NCI-H2107 (cell line): ENCODE data around the gene SHLD2.
"Not testable (repeated sequence)": the region's sequence is repeated elsewhere in the genome, so short reads cannot be mapped to it uniquely, and the experiment has no call there.

ENCODE experiments used
- DNase-seq: peaks from one replicate; lab custom pipeline; 2025; lab: John Stamatoyannopoulos, UW

Gene SHLD2

GRCh38 chr10:87145598-87145997 lies 50.6 kb downstream of the SHLD2 start:
- not testable (repeated sequence) for DNase-seq

- not testable (repeated sequence) for DNase-seq
Measured at GRCh38 chr10:87149020-87149609, 54.1 kb downstream of the SHLD2 start.

DNA sequence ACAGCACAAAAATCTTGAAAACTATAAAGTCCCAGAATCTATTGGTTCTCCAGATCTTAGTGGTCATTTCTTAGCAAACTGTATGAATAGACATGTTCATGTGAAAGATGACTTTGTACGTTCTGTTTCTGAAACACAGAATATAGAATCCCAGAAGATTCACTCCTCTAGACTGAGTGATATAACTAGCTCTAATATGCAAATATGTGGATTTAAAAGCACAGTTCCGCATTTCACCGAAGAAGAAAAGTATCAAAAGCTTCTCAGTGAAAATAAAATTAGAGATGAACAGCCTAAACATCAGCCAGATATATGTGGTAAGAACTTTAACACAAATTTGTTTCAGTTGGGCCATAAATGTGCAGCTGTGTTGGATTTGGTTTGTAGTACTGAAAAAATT lies 56.5 kb downstream of the SHLD2 start:
- not testable (repeated sequence) for DNase-seq

DNA sequence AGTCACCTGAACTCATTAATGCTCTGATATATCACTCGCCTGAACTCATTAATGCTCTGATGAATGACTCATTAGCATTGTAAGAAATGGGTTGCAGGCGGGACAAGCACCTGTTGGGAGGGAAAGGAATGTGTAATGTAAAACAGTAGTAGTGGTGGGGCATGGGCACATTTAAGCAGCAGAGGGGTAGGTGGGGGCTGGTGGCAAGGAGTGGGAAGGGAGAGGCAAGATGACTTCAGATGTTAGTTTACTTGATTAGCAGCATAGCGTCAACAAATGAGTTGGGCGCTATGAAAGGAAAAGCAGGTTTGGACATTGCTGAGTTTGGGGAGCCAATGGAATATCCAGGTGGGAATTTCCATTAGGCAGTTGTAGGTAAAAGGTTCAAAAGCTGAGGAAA lies 61.8 kb downstream of the SHLD2 start:
- not testable (repeated sequence) for DNase-seq

DNA sequence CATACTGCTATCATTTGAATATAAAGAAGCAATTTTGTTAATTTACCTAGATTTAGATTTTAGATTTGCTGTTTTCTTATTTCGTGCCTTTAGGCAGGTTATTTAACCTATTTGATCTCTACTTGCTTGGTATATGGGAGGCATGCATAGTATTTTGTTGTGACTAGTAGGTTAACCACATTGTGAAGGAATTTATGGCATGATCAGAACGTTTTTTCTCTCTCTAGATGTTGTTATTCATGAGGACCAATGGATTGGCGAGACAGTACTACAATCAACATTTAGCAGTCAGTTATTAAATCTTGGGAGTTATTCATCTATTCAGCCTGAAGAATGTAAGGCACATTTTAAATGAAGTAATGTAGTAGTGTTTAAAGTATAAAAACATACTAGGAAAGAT lies 62.8 kb downstream of the SHLD2 start:
- not testable (repeated sequence) for DNase-seq

DNA sequence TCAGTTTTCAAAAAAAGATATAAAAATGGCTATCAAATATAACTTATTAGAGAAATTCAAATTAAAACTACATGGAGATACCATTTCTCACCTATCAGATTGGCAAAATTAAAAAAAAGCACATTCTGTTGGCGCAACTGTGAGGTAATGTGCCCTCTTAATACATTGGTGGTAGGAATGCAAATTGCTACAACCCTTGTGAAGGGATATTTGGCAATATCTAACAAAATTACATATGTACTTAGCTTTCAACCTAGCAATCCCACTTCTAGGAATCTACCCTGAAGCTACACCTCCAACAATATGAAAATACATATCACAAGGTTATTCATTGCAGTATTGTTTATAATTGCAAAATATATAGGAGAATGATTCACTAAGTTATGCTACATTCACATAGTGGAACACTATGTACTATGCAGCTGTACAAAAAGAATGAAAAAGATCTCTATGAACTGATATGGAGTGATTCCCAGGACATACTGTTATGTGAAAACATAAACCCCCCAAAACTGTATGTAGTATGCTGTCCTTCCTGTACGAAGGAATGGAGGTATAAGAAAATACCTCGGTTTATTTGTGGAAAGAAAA lies 67.8 kb downstream of the SHLD2 start:
- DNase-seq: not testable (repeated sequence)

DNA sequence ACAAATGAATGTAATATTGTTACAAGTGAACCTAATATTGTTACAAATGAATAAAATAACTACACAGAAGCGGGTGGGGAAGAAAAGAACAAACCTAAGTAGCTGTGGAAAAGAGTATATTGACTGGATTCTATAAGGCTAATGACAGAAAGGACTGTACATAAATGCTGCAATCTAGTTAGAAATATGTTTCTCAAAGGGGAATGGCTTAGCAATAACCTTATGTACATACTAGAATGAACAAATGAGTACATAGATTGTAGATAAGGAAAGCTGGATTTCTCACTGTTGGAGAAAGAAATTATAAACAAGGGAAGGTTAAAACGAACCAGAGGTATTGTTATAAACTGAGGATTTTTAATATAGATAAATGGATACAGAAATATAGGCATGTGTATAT lies 68.4 kb downstream of the SHLD2 start:
- DNase-seq: not testable (repeated sequence)

DNA sequence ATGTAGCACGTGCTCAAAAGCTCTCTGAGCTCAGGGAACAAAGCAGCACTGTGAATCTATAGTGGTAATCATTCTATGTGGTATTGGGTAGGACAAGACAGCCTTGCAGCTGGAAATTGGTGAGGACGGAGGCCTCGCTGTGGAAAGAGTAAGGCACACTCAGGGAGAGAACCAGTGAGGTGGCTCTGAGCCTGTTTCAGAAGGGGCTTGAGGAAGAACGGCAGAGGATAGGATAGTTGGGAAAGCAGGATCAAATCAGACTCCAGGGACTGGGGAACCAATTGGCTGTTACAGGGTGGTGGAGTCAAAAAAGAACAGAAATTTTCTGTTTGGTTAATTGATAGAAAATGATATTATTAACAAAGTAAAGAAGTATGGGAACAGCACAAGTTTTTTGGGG lies 74.9 kb downstream of the SHLD2 start:
- DNase-seq: not testable (repeated sequence)

DNA sequence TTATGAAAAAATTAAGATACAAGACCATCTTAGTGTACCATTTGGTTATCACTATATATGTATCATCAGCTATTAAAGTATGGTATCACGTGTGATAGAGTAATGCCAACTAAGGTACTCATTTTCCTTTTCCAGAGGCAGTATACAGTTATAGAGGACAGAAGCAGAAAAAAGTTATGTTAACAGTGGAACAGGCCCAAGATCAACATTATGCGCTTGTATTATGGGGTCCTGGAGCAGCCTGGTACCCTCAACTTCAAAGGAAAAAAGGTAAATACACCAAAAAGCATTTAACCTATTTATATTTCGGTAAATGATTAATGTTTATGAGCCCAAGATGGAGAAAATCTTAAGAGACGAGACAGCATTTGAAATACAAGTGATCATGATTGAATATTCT lies 75.7 kb downstream of the SHLD2 start:
- not testable (repeated sequence) for DNase-seq

- DNase-seq: not testable (repeated sequence)
Measured at GRCh38 chr10:87171670-87172069, 76.7 kb downstream of the SHLD2 start.

DNA sequence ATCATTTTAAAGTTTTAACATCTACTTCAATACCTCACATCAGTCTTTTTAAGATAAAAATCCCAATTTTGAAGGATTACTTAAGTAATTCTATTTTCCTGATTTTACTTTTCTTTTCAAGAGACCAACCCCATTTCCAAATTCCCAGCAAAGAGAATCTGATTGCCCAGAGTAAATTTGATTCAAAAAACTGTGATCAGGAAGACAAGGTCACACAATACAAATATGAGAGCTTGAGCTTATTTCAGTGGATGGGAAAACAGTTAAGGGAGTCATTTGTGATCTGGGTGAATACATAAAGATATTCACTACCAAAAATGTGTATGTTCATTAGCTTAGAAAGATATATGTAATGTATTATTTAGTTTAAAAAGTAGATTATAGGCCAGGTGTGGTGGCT lies 77.2 kb downstream of the SHLD2 start:
- DNase-seq: not testable (repeated sequence)

GRCh38 chr10:87177587-87177986 lies 82.6 kb downstream of the SHLD2 start:
- DNase-seq: not testable (repeated sequence)

DNA sequence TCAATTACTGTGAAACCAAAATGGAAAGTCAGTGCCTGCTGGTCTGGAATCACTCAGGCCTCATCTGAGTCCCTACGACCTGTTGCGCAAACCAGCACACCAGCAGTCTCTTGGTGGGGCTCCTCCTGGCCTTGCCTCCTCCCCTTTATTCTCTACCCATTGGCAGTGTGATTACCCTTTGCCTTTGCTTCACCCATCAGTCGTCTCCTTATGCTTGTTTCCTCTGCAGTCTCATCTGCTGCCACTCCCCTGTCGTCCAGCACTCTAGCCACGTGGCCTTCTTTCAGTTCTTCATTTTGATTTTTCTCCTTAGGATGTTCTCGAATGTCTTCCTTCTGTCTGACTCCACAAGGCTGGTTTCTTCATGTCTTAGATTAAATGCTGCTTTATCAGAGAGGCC lies 89.4 kb downstream of the SHLD2 start:
- not testable (repeated sequence) for DNase-seq

- DNase-seq: not testable (repeated sequence)
Measured at GRCh38 chr10:87186016-87186415, 91.0 kb downstream of the SHLD2 start.

DNA sequence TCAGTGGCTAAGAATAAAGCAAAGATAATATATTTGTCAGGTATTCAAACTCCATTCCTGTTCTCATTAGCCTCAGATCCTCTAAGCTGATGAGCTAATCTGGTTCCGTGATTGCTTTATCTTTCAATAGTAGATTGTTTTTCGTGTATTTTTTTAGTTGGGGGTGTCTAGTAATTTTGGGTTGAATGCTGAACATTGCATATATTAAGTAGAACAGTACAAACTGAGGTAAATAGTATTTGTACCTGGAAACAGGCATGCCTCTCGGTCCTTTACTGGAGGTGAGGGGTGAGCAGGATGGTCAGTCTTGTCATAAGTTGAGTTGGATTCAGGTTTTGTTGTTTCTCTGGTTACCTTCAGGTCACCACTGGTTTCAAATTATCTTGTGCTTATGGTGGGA lies 92.6 kb downstream of the SHLD2 start:
- DNase-seq: not testable (repeated sequence)

GRCh38 chr10:87191841-87192240 lies 96.8 kb downstream of the SHLD2 start:
- DNase-seq: not testable (repeated sequence)

DNA sequence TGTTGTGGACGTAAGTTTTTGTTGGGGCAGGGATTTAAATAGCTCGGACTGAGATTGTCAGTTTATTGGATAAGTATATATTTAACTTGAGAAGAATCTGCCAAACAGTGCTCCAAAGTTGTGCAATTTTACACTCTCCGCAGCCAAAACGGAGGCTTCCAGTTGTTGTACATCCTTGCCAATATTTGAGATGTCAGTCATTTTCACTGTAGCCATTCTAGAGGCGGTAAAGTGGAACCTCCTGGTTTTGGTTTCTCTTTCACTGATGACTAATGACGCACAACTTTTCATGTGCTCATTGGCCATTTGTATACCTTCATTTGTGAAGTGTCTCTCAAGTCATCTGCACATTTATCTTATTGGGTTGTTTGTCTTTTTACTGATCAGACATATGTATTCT lies 105.9 kb downstream of the SHLD2 start:
- not testable (repeated sequence) for DNase-seq

GRCh38 chr10:87204801-87205200 lies 109.8 kb downstream of the SHLD2 start:
- not testable (repeated sequence) for DNase-seq

- not testable (repeated sequence) for DNase-seq
Measured at GRCh38 chr10:87206922-87207321, 111.9 kb downstream of the SHLD2 start.

DNA sequence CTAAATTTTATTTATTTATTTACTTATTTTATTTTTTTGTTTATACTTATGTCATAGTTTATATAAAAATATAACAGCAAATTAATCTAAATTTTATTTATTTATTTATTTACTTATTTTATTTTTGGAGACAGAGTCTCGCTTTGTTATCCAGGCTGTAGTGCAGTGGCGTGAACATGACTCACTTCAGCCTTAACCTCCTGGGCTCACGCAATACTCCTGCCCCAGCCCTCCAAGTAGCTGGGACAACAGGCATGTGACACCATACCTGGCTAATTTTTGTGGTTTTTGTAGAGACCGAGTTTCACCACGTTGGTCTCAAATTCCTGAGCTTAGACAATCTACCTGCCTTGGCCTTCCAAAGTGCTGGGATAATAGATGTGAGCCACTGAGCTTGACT lies 115.3 kb downstream of the SHLD2 start:
- not testable (repeated sequence) for DNase-seq

DNA sequence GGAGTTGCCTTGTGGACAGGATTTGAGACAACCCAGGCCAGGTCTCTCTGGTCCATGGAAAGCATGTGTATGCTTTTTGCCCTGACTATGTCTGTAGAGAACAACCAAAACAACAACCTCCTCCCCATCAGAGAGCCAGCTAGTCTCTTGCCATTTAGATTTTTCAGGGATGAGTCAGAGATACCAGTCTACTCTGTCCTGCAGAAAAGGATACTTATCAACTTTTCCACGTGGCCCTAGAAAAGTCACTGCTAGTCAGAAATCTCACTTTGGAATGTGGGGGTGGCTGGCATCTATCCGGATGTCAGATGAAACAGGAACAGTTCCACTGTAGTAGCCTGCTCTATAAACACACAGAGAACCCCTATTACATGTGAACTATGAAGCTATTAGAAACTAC lies 116.8 kb downstream of the SHLD2 start:
- DNase-seq: not testable (repeated sequence)

GRCh38 chr10:87213150-87213765 lies 118.3 kb downstream of the SHLD2 start:
- DNase-seq: not testable (repeated sequence)

- DNase-seq: not testable (repeated sequence)
Measured at GRCh38 chr10:87213806-87214205, 118.8 kb downstream of the SHLD2 start.
